ENCODE measurements around the gene CFAP221. TPM values are rescaled to one million over a fixed set of nuclear protein-coding genes. Genes with fewer than 3 reads are reported as not detected.
A peak's percentile ranks its signal among the peaks of the same experiment; 100 is the strongest.

Gene CFAP221
- total and polyA plus RNA-seq, 4 experiments from 2014 or later: not detected

- H3K4me1 Mint-ChIP-seq: no peaks in the 10 kb centered on the region
- no peak overlapping the region for H3K4me3 ChIP-seq (ENCODE audit: low read length in 2 of 2)
- H3K27me3 ChIP-seq (ENCODE audit: insufficient read depth, low read length): no peaks in the 10 kb centered on the region
- H3K36me3 ChIP-seq (ENCODE audit: insufficient read depth, low read length): no peaks in the 10 kb centered on the region
- intact Hi-C loops (cut with micrococcal nuclease): no loop called here
- CTCF ChIA-PET (ENCODE audit: partially characterized antibody): interaction anchor here (1.2 kb wide), 1 partner anchor 11 kb away, joined by 3 read pairs; no protein-coding TSS in a partner anchor
- DNase-seq: no peak
- peaks cover 0 to 6% (median 0%) of the 10 kb centered on the region in 8 donors for H3K9me3 Mint-ChIP-seq
- no peaks in the 10 kb centered on the region for H3K9me3 ChIP-seq (ENCODE audit: control insufficient read depth in 1 of 2, low read length in 2 of 2)
- H3K27me3 Mint-ChIP-seq: peaks cover 3 to 19% of the 10 kb centered on the region in 2 donors
- no peak overlapping the region for H3K27ac ChIP-seq (ENCODE audit: low read depth, low read length)
- POLR2A ChIA-PET (ENCODE audit: partially characterized antibody): no interaction called here
- no peaks in the 10 kb centered on the region for H3K36me3 Mint-ChIP-seq
- H3K4me1 ChIP-seq (ENCODE audit: insufficient read depth, low read length): no peaks in the 10 kb centered on the region
- H3K27ac Mint-ChIP-seq: no peak overlapping the region
- H3K4me3 Mint-ChIP-seq: no peak overlapping the region
Observed at GRCh38 chr2:119629323-119629825, 85.1 kb downstream of the CFAP221 start.

GRCh38 chr2:119630121-119630520 is 85.9 kb downstream of the CFAP221 start:
- no peaks in the 10 kb centered on the region for H3K4me1 ChIP-seq (ENCODE audit: insufficient read depth, low read length)
- DNase-seq: no peak
- Mint-ChIP-seq H3K27ac (no peak overlapping the region), H3K27me3 (peaks cover 3 to 16% of the 10 kb centered on the region in 2 donors), H3K36me3 (no peaks in the 10 kb centered on the region), H3K9me3 (peaks cover 0 to 3% (median 0%) of the 10 kb centered on the region in 8 donors), H3K4me3 (no peak overlapping the region), H3K4me1 (no peaks in the 10 kb centered on the region)
- H3K36me3 ChIP-seq (ENCODE audit: insufficient read depth, low read length): no peaks in the 10 kb centered on the region
- CTCF ChIA-PET (ENCODE audit: partially characterized antibody): interaction anchor here (1.2 kb wide), 1 partner anchor 10 kb away, joined by 3 read pairs; no protein-coding TSS in a partner anchor
- H3K27me3 ChIP-seq (ENCODE audit: insufficient read depth, low read length): no peaks in the 10 kb centered on the region
- no peak overlapping the region for H3K4me3 ChIP-seq (ENCODE audit: low read length in 2 of 2)
- intact Hi-C loops (cut with micrococcal nuclease): no loop called here
- H3K27ac ChIP-seq (ENCODE audit: low read depth, low read length): no peak overlapping the region
- POLR2A ChIA-PET (ENCODE audit: partially characterized antibody): no interaction called here
- no peaks in the 10 kb centered on the region for H3K9me3 ChIP-seq (ENCODE audit: control insufficient read depth in 1 of 2, low read length in 2 of 2)

DNA sequence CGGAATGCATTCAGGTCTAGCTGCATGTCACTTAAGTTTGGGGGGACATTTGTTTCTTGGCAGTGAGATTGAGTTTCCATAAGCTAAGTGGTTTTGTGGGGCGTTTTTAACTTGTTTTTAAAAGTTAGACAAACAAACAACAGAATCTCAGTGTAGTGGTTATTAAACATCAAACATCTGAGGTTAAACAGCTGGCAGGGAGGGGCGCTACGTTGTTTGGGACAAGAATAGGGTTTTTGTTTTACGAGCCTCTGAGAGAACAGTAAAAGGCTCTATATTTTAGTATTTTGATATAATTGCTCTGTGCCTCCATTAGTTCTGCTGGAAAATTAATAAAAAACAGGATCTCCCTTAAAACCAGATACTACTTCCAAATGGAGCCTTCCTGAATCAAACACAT is 93.1 kb downstream of the CFAP221 start:
- peaks cover 0 to 7% (median 3%) of the 10 kb centered on the region in 4 donors for H3K4me1 Mint-ChIP-seq
- H3K4me3 Mint-ChIP-seq: no peak overlapping the region
- peaks cover 0 to 9% of the 10 kb centered on the region in 2 donors for H3K27me3 Mint-ChIP-seq
- no peaks in the 10 kb centered on the region for H3K36me3 Mint-ChIP-seq
- ChIA-PET CTCF (ENCODE audit: partially characterized antibody) (interaction anchor here (0.7 to 1.1 kb wide), 2 partner anchors 24 to 66 kb away, joined by 3 to 4 read pairs; no protein-coding TSS in a partner anchor), POLR2A (ENCODE audit: partially characterized antibody) (no interaction called here)
- Histone ChIP-seq H3K27me3 (ENCODE audit: insufficient read depth, low read length) (no peaks in the 10 kb centered on the region), H3K4me1 (ENCODE audit: insufficient read depth, low read length) (no peaks in the 10 kb centered on the region), H3K27ac (ENCODE audit: low read depth, low read length) (no peak overlapping the region), H3K9me3 (ENCODE audit: control insufficient read depth in 1 of 2, low read length in 2 of 2) (no peaks in the 10 kb centered on the region), H3K36me3 (ENCODE audit: insufficient read depth, low read length) (no peaks in the 10 kb centered on the region), H3K4me3 (ENCODE audit: low read length in 2 of 2) (no peak overlapping the region)
- H3K27ac Mint-ChIP-seq: no peak overlapping the region
- peaks cover 0 to 1% (median 0%) of the 10 kb centered on the region in 8 donors for H3K9me3 Mint-ChIP-seq
- DNase-seq: no peak
- intact Hi-C loops (cut with micrococcal nuclease): no loop called here

DNA sequence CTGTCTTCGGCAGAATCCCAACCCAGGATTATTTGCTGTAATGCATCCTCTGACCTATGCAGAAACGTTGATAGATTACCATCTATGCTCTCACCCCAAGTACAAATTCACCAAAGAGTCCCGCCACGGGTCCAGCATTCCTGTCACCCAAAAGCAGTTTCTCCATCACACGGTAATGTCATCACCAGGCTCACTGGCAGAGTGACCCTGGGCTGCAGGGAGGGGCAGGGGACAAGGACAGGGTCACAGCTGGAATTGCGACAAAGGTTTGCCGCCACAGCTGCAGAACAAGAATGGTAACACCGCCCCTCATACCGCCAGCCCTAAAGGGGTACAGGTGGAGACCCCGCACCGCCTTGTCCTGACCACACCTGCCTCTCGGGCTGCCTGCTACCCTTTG is 94.0 kb downstream of the CFAP221 start:
- H3K4me1 Mint-ChIP-seq: peaks cover 0 to 7% (median 3%) of the 10 kb centered on the region in 4 donors
- no peaks in the 10 kb centered on the region for H3K9me3 Mint-ChIP-seq
- H3K36me3 Mint-ChIP-seq: no peaks in the 10 kb centered on the region
- ChIA-PET POLR2A (ENCODE audit: partially characterized antibody) (no interaction called here), CTCF (ENCODE audit: partially characterized antibody) (interaction anchor here (1.1 kb wide), 1 partner anchor 23 kb away, joined by 4 read pairs; no protein-coding TSS in a partner anchor)
- no peaks in the 10 kb centered on the region for H3K9me3 ChIP-seq (ENCODE audit: control insufficient read depth in 1 of 2, low read length in 2 of 2)
- intact Hi-C loops (cut with micrococcal nuclease): no loop called here
- H3K27me3 ChIP-seq (ENCODE audit: insufficient read depth, low read length): no peaks in the 10 kb centered on the region
- no peak overlapping the region for H3K27ac Mint-ChIP-seq
- DNase-seq: no peak
- no peaks in the 10 kb centered on the region for H3K36me3 ChIP-seq (ENCODE audit: insufficient read depth, low read length)
- H3K4me1 ChIP-seq (ENCODE audit: insufficient read depth, low read length): no peaks in the 10 kb centered on the region
- H3K27ac ChIP-seq (ENCODE audit: low read depth, low read length): no peak overlapping the region
- no peak overlapping the region for H3K4me3 ChIP-seq (ENCODE audit: low read length in 2 of 2)
- no peak overlapping the region for H3K4me3 Mint-ChIP-seq
- H3K27me3 Mint-ChIP-seq: peaks cover 0 to 8% of the 10 kb centered on the region in 2 donors

GRCh38 chr2:119638685-119639554 is 94.7 kb downstream of the CFAP221 start:
- no peaks in the 10 kb centered on the region for H3K4me1 ChIP-seq (ENCODE audit: insufficient read depth, low read length)
- intact Hi-C loops (cut with micrococcal nuclease): no loop called here
- no peaks in the 10 kb centered on the region for H3K36me3 ChIP-seq (ENCODE audit: insufficient read depth, low read length)
- Mint-ChIP-seq H3K27me3 (peaks cover 0 to 8% of the 10 kb centered on the region in 2 donors), H3K36me3 (no peaks in the 10 kb centered on the region), H3K27ac (no peak overlapping the region), H3K4me1 (peaks cover 0 to 7% (median 3%) of the 10 kb centered on the region in 4 donors), H3K4me3 (no peak overlapping the region), H3K9me3 (no peaks in the 10 kb centered on the region)
- POLR2A ChIA-PET (ENCODE audit: partially characterized antibody): no interaction called here
- CTCF ChIA-PET (ENCODE audit: partially characterized antibody): interaction anchor here (0.8 kb wide), 1 partner anchor 14 kb away, joined by 3 read pairs; no protein-coding TSS in a partner anchor
- no peaks in the 10 kb centered on the region for H3K27me3 ChIP-seq (ENCODE audit: insufficient read depth, low read length)
- no peak overlapping the region for H3K4me3 ChIP-seq (ENCODE audit: low read length in 2 of 2)
- no peak for DNase-seq
- H3K27ac ChIP-seq (ENCODE audit: low read depth, low read length): no peak overlapping the region
- no peaks in the 10 kb centered on the region for H3K9me3 ChIP-seq (ENCODE audit: control insufficient read depth in 1 of 2, low read length in 2 of 2)

GRCh38 chr2:119641562-119642258 is 97.5 kb downstream of the CFAP221 start:
- Mint-ChIP-seq H3K36me3 (no peaks in the 10 kb centered on the region), H3K27ac (peak overlapping the region in 1 of 7 donors; percentile 37), H3K4me1 (peaks cover 0 to 7% (median 3%) of the 10 kb centered on the region in 4 donors), H3K9me3 (no peaks in the 10 kb centered on the region), H3K27me3 (peaks cover 0 to 13% of the 10 kb centered on the region in 2 donors), H3K4me3 (no peak overlapping the region)
- CTCF ChIA-PET (ENCODE audit: partially characterized antibody): interaction anchor here (0.6 to 5.4 kb wide), 24 partner anchors 8 to 1643 kb away, joined by 3 to 56 read pairs (median 4); partner anchors contain the start of gene TMEM177
- Histone ChIP-seq H3K4me1 (ENCODE audit: insufficient read depth, low read length) (no peaks in the 10 kb centered on the region), H3K27me3 (ENCODE audit: insufficient read depth, low read length) (no peaks in the 10 kb centered on the region), H3K36me3 (ENCODE audit: insufficient read depth, low read length) (no peaks in the 10 kb centered on the region), H3K4me3 (ENCODE audit: low read length in 2 of 2) (no peak overlapping the region), H3K9me3 (ENCODE audit: control insufficient read depth in 1 of 2, low read length in 2 of 2) (no peaks in the 10 kb centered on the region), H3K27ac (ENCODE audit: low read depth, low read length) (no peak overlapping the region)
- intact Hi-C loops (cut with micrococcal nuclease): loop anchor here (1.0 to 5.0 kb wide), 3 partner anchors 19 to 671 kb away; no protein-coding TSS in a partner anchor
- POLR2A ChIA-PET (ENCODE audit: partially characterized antibody): interaction anchor here (1.4 to 2.7 kb wide), 2 partner anchors 37 to 535 kb away, joined by 4 to 9 read pairs; partner anchors contain the start of gene TMEM177
- DNase-seq: peak; percentile 56 to 62 (median 60)
